GM18868 (cell line): ENCODE data around the gene TSSK2.

Experiments
- ATAC-seq: cut with Tn5 transposase; IDR thresholded peaks from one replicate; pipeline ENCODE4 v1.9.1; 2021; ENCODE audit warnings: mild to moderate bottlenecking, moderate library complexity; ENCODE audit not compliant: unreplicated experiment

Gene TSSK2

GRCh38 chr22:19105867-19106802 is 25.0 kb upstream of the TSSK2 start:
- no peak for ATAC-seq

DNA sequence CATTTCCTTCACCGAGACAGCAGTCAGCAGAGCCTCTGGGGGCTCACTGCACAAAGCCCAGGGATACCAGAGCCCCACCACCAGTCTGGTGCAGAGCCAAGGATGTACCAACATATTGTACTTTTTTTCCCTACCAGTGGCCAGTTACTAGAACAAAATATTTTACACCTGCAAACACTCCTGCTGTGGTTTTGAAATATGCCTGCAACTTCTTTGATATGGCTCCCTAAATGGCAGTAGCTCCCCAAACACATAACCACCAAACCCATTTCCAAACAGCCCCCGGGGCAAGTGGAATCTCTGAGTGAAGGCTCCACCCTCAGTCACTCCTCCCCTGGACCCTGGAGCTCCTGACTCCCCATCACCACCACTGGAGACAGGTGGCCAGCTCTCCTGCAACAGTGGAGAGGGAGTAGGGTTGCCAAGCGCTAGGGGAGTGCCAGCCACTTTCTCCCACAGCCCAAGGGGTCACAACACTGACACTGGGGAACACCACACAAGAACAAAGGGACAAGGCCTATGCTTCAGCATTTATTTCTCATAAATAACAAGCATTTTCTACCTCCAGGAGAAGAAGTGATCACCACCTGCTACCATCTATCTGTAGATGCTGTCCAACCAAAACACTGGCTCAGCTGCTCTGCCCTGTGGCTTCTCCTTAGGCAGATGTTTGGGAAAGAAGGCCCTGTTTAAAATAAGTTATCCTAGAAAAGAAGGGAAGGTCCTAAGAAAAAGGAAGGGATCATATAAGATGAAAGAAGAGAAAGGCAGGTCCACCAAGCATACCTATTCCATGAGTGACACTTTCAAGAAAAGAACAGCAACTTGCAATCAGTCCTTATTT is 24.0 kb upstream of the TSSK2 start:
- no peak for ATAC-seq

- no peak for ATAC-seq
Observed at GRCh38 chr22:19107730-19108074, 23.4 kb upstream of the TSSK2 start.

GRCh38 chr22:19108807-19109197 is 22.3 kb upstream of the TSSK2 start:
- ATAC-seq = no peak

GRCh38 chr22:19109198-19110063 is 21.7 kb upstream of the TSSK2 start:
- peak; percentile 86 for ATAC-seq

GRCh38 chr22:19110064-19110458 is 21.0 kb upstream of the TSSK2 start:
- ATAC-seq = no peak

DNA sequence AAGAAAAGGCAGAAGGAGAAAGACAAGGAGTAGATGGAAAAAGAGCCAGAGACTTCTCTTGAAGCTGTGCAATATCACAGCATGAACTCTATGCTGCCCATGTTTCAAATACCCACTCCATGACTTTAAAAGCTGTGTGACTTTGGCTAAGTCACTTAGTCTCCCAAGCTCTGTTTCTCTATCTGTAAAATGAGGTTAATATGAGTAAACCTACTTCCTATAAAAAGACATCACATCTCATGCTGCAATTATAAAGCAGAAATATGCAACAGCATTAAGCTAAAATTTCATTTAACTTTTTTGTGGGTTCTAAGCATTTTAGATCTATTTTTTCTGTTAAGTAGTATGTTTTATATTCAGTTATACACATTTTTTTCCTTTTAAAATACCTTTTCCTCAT is 20.5 kb upstream of the TSSK2 start:
- ATAC-seq = no peak

GRCh38 chr22:19111140-19111539 is 20.0 kb upstream of the TSSK2 start:
- ATAC-seq = no peak

DNA sequence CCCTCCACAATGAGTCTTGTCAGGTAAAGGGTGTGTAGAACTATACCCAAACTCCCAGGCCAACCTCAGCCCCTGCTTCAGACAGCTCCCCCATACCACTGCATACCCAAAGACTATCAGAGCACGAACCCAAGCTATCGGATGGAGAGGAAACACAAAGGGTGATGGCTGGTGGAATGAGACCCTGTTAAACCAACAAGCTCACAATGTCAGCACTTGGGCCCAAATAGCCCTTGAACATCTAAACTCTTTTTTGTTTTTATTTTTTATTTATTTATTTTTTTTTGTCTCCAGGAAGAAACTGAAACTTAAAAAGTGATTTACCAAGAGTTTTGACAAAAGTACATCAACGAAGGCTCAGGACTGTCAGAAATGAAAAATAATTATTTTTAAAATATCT is 19.5 kb upstream of the TSSK2 start:
- ATAC-seq = no peak

DNA sequence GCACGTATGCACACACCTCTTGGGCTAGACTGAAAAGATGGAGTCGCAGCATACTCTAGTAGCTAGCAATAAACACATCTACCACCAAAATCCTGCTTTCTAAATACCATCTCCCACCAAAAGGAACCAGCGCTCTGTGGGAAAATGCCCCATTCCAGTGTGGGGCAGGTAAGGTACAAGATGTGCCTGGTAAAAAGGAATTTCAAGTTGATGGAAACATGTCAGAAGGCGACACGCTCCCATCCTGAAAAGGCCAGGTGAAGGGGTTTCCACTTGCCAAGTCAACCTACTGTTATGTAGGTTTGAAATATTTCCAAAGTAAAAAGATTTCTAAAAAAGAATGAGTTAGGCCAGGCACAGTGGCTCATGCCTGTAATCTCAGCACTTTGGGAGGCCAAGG is 17.7 kb upstream of the TSSK2 start:
- no peak for ATAC-seq

DNA sequence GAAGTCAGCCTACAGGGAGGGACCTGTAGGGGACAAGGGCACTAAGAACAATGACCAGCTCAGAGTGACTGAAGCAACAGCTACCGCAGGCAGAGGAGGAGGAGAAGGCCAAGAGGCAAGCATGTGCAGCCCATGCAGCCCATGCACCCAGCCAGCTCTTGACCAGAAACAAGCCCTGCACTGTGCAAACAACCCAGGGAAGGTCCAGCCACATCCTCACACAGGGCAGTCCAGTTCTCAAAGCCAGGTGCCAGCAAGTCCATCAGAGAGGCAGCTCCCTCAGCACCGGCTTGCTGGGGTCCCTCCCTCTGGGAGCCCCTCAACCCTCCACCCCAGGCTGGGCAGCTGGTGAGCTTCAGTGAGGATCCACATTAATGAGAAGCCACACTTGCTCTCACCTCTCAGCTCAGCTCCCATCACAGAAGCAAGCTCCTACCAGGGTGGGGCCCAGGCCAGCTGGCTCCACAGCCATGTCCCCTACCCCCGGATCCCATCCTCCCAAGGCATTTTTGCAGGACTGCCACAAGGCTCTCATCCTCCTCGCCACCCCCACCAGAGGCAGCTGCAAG is 16.0 kb upstream of the TSSK2 start:
- no peak for ATAC-seq

DNA sequence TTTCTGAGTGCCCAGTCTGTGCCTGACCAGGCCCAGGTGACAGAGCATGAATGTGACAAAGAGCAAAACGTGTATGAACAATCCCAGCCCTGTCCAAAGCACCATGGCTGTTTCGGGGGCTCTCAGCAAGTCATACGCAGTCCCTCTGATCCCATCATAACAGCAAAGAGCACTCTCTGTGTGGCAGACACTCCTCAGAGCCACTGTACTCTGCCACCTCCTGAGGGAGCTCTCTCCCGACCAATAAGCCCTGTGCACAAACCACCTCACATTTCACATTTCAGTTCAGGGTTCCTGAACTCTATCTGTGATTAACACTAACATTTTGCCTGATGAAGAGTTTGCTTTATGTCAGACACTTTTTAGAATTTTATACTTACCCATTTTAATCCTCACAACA is 15.5 kb upstream of the TSSK2 start:
- ATAC-seq = no peak

DNA sequence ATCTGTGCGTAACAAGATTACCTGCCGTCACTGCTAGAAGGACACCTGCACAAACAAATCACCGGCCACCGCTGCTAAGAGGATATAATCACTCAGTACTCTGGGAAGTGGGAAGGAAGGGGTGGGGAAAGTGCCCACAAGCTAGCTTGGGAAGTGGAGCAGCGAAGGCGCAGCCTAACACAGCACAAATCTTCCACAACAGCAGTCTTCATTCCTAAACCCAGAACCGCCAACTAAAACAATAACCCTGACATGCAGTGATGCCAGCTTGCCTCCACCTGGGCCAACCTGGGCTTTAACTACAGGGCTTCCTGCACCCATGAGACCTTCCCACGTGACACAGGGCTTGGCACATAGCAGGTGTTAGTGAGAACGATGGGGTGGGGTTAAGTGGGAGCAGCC is 14.0 kb upstream of the TSSK2 start:
- no peak for ATAC-seq

- ATAC-seq = no peak
Observed at GRCh38 chr22:19118329-19118880, 12.7 kb upstream of the TSSK2 start.

- no peak for ATAC-seq
Observed at GRCh38 chr22:19119949-19120348, 11.2 kb upstream of the TSSK2 start.

DNA sequence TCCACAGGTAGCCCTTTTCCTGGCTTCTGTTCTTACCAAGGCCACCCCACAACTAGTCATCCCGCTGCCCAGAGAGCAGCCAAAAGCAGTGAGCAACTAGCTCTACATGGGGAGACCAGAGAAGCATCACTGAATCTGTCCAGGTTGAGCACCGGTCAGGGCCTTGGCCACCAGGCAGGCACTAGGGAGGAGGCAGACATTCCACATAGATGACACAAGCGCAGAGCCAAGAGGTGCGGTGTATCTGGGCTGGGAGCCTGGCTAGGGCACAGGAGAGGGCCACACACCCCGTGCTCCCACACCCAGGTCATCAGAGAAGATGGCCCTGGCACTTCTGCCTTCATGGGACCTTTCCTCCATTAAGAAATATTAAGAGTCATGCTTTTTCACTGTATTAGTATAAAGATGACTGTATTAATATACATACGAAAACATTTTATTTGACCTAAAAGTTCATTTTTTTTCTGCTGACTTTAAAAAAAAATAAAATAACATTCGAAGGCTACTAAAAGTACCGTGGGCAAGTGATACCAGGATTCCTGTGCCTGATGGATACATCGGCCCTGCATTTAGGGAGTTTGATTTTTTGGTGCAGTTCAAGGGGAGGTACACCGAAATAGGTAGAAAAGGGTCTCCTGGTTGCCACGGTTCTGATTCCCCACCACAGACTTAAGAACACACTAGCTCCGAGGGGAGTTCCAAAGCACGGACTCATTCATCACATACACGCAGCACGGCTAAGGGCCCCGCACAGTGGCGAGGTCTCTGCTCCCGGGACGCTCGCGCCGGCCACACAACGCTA is 10.1 kb upstream of the TSSK2 start:
- no peak for ATAC-seq

DNA sequence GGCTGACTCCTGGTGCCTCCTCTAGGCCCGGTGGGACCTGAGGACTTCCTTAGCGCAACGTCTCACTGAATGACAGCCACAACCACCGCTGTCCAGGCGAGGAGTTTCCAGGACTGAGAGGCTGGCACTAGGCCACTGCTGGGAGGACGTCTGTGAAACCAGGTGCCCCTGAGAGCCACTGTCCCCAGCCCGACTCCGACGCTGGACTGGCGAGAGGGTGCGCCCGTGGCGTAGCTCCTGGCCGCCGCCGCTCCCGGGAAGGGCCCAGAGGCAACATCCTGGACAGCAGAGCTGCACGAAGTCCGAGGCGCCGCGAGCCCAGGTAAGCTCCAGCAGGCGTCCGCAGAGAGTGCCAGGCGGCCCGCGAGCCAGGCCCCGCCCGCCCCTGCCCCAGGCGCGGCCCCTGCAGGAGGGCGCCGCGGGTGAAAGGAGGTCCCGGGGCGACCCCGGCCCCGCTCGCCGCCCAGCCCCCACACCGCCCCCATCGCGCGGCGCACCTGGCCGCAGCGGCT is 9.4 kb upstream of the TSSK2 start:
- ATAC-seq = peak; percentile 22

DNA sequence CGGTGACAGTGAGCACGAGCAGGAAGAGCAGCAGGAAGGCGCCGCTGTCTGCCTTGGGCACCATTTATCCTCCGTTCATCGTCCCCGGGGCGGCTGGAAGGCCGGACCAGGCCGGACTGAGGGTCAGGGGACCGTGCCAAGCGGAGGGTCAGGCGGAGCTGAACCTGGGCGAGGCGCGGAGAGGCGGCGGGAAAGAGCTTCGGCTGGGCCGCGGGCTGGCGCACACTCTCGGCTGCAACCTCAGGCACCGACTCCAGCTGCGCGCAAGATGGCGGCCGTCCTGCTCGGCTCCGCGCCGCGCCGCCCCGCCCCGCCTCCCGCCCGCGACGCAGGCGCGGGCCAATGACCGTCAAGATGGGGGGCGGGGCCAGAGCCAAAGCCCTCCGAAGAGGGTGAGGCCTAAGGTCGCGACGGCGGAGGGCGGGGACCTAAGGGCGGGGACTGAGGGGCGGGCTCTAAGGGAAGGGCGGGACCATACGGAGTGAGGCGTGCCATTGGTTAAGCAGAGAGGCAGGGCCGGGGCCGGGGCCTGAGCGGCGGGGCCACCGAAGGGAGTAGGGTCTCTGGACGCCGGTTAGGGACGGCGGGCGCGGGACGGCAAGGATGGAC is 8.9 kb upstream of the TSSK2 start, which contains the start of gene DGCR2:
Gene DGCR2, minus strand, starts transcription at position 270 of the 609 bp plus-strand sequence. Its CDS starts 206 bp downstream, at position 64.
- ATAC-seq = peak; percentile 87
